Measurements from ENCODE around the gene NAA10.

NAA10 gene

GRCh38 chrX:153952373-153953026 is 17.7 kb upstream of the NAA10 start:
- Histone ChIP-seq H3K9ac (ENCODE audit: low read depth, low read length, poor library complexity, severe bottlenecking) (no peak overlapping the region), H2AFZ (ENCODE audit: low read length) (no peak overlapping the region), H3F3A (ENCODE audit: low read depth) (no peaks in the 10 kb centered on the region), H3K36me3 (ENCODE audit: insufficient read depth, low read length) (peaks cover 92% of the 10 kb centered on the region; the same call in 1 of the 2 replicates), H4K20me1 (ENCODE audit: insufficient read depth, low read length, poor library complexity, severe bottlenecking) (peaks cover 5% of the 10 kb centered on the region), H3K79me2 (ENCODE audit: insufficient read depth, low read length) (no peaks in the 10 kb centered on the region), H3K4me1 (ENCODE audit: insufficient read depth, low read length, poor library complexity, severe bottlenecking) (no peaks in the 10 kb centered on the region), H3K27me3 (ENCODE audit: insufficient read depth, low read length, poor library complexity, severe bottlenecking) (no peaks in the 10 kb centered on the region), H3K4me2 (ENCODE audit: low read depth, low read length, poor library complexity, severe bottlenecking) (no peak overlapping the region), H3K9me2 (replicated peaks; ENCODE audit: low read depth, low read length) (no peaks in the 10 kb centered on the region), H3K9me3 (ENCODE audit: insufficient read depth, low read depth, low read length) (no peaks in the 10 kb centered on the region), H3K4me3 (ENCODE audit: low read length, poor library complexity, severe bottlenecking) (no peak overlapping the region)
- no peak for TF ChIP-seq EZH2phosphoT487 (IDR thresholded peaks at IDR 0.05; ENCODE audit: borderline replicate concordance)
- TF ChIP-seq CTCF (conservative IDR thresholded peaks at IDR 0.05; ENCODE audit: low read length), result no peak

GRCh38 chrX:153951683-153952372 is 17.0 kb upstream of the NAA10 start:
- H4K20me1 ChIP-seq (ENCODE audit: insufficient read depth, low read length, poor library complexity, severe bottlenecking), result peaks cover 5% of the 10 kb centered on the region
- no peaks in the 10 kb centered on the region for H3K27me3 ChIP-seq (ENCODE audit: insufficient read depth, low read length, poor library complexity, severe bottlenecking)
- no peak overlapping the region for H2AFZ ChIP-seq (ENCODE audit: low read length)
- no peaks in the 10 kb centered on the region for H3K79me2 ChIP-seq (ENCODE audit: insufficient read depth, low read length)
- H3K36me3 ChIP-seq (ENCODE audit: insufficient read depth, low read length), result peaks cover 85% of the 10 kb centered on the region; the same call in 1 of the 2 replicates
- no peaks in the 10 kb centered on the region for H3K4me1 ChIP-seq (ENCODE audit: insufficient read depth, low read length, poor library complexity, severe bottlenecking)
- H3K9ac ChIP-seq (ENCODE audit: low read depth, low read length, poor library complexity, severe bottlenecking), result no peak overlapping the region
- no peaks in the 10 kb centered on the region for H3F3A ChIP-seq (ENCODE audit: low read depth)
- no peak overlapping the region for H3K4me3 ChIP-seq (ENCODE audit: low read length, poor library complexity, severe bottlenecking)
- no peaks in the 10 kb centered on the region for H3K9me3 ChIP-seq (ENCODE audit: insufficient read depth, low read depth, low read length)
- no peak overlapping the region for H3K4me2 ChIP-seq (ENCODE audit: low read depth, low read length, poor library complexity, severe bottlenecking)
- H3K9me2 ChIP-seq (replicated peaks; ENCODE audit: low read depth, low read length), result no peaks in the 10 kb centered on the region
- TF ChIP-seq CTCF (conservative IDR thresholded peaks at IDR 0.05; ENCODE audit: low read length) (no peak), EZH2phosphoT487 (IDR thresholded peaks at IDR 0.05; ENCODE audit: borderline replicate concordance) (no peak)

GRCh38 chrX:153950127-153950526 is 15.3 kb upstream of the NAA10 start:
- Histone ChIP-seq H2AFZ (ENCODE audit: low read length) (no peak overlapping the region), H3K9ac (ENCODE audit: low read depth, low read length, poor library complexity, severe bottlenecking) (no peak overlapping the region), H3K36me3 (ENCODE audit: insufficient read depth, low read length) (peaks cover 68% of the 10 kb centered on the region; the same call in 1 of the 2 replicates), H3K4me3 (ENCODE audit: low read length, poor library complexity, severe bottlenecking) (no peak overlapping the region), H3F3A (ENCODE audit: low read depth) (no peaks in the 10 kb centered on the region), H3K4me1 (ENCODE audit: insufficient read depth, low read length, poor library complexity, severe bottlenecking) (no peaks in the 10 kb centered on the region), H3K27me3 (ENCODE audit: insufficient read depth, low read length, poor library complexity, severe bottlenecking) (no peaks in the 10 kb centered on the region), H3K4me2 (ENCODE audit: low read depth, low read length, poor library complexity, severe bottlenecking) (no peak overlapping the region), H3K9me3 (ENCODE audit: insufficient read depth, low read depth, low read length) (no peaks in the 10 kb centered on the region), H3K9me2 (replicated peaks; ENCODE audit: low read depth, low read length) (no peaks in the 10 kb centered on the region), H4K20me1 (ENCODE audit: insufficient read depth, low read length, poor library complexity, severe bottlenecking) (peaks cover 5% of the 10 kb centered on the region), H3K79me2 (ENCODE audit: insufficient read depth, low read length) (no peaks in the 10 kb centered on the region)
- TF ChIP-seq EZH2phosphoT487 (IDR thresholded peaks at IDR 0.05; ENCODE audit: borderline replicate concordance) (no peak), CTCF (conservative IDR thresholded peaks at IDR 0.05; ENCODE audit: low read length) (no peak)

Measured in Loucy (cell line).